GM12878 (cell line): Measurements from ENCODE around the gene MKRN2.

Experiments
- CEBPB ChIP-seq, 2 experiments: fragments of 150-350 bp in 1 of 2; IDR thresholded peaks; 2 replicates each; pipeline ENCODE4 v1.6.1; 2012 to 2014; ENCODE audit warnings: low read depth in 2 of 2, low read length in 2 of 2, borderline replicate concordance in 1 of 2, inconsistent platforms in 1 of 2
- FOXK2 ChIP-seq: fragments of 450-650 bp; IDR thresholded peaks from 2 replicates; pipeline ENCODE4 v1.6.1; 2017; ENCODE audit warnings: mild to moderate bottlenecking, moderate library complexity
- MXI1 ChIP-seq: fragments of 150-350 bp; IDR thresholded peaks from 2 replicates; pipeline ENCODE4 v1.6.1; 2011; ENCODE audit warnings: low read depth, mild to moderate bottlenecking, inconsistent platforms, low read length, improper control_type of control experiment
- NFIC ChIP-seq: IDR thresholded peaks from 2 replicates; pipeline ENCODE4 v1.6.1; 2012; ENCODE audit warnings: low read depth, mild to moderate bottlenecking, inconsistent platforms, low read length, moderate library complexity
- SIN3A ChIP-seq: IDR thresholded peaks from 2 replicates; pipeline ENCODE4 v1.6.1; 2012; ENCODE audit warnings: low read depth, low read length, improper control_type of control experiment
- TF ChIP-seq, protein P1 (sequence below), 3 experiments: IDR thresholded peaks in 2 of 3; conservative IDR thresholded peaks in 1 of 3; 2 replicates each; pipeline ENCODE4 v1.5.1; 2011; ENCODE audit warnings: low read depth in 3 of 3, low read length in 3 of 3, mild to moderate bottlenecking in 3 of 3, control low read depth in 2 of 3, moderate library complexity in 2 of 3, inconsistent platforms in 1 of 3, mixed read lengths in 1 of 3; ENCODE audit not compliant: control insufficient read depth in 2 of 3, insufficient read depth in 1 of 3; ENCODE audit errors: extremely low read depth in 1 of 3
- TF ChIP-seq, protein P2 (sequence below): IDR thresholded peaks from 2 replicates; pipeline ENCODE4 v1.6.1; 2011; ENCODE audit warnings: mild to moderate bottlenecking, low read depth, low read length, moderate library complexity; ENCODE audit not compliant: insufficient replicate concordance

- TF ChIP-seq, protein P1, sequence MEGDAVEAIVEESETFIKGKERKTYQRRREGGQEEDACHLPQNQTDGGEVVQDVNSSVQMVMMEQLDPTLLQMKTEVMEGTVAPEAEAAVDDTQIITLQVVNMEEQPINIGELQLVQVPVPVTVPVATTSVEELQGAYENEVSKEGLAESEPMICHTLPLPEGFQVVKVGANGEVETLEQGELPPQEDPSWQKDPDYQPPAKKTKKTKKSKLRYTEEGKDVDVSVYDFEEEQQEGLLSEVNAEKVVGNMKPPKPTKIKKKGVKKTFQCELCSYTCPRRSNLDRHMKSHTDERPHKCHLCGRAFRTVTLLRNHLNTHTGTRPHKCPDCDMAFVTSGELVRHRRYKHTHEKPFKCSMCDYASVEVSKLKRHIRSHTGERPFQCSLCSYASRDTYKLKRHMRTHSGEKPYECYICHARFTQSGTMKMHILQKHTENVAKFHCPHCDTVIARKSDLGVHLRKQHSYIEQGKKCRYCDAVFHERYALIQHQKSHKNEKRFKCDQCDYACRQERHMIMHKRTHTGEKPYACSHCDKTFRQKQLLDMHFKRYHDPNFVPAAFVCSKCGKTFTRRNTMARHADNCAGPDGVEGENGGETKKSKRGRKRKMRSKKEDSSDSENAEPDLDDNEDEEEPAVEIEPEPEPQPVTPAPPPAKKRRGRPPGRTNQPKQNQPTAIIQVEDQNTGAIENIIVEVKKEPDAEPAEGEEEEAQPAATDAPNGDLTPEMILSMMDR (IDR thresholded peaks at IDR 0.05 in 2 of 3, conservative IDR thresholded peaks at IDR 0.05 in 1 of 3; ENCODE audit: control insufficient read depth in 2 of 3, extremely low read depth in 1 of 3, insufficient read depth in 1 of 3, low read depth in 3 of 3, low read length in 3 of 3): no peak
- TF ChIP-seq FOXK2 (no peak), NFIC (no peak), SIN3A (no peak), CEBPB (IDR thresholded peaks at IDR 0.05; ENCODE audit: borderline replicate concordance in 1 of 2, low read depth in 2 of 2, low read length in 2 of 2) (no peak), MXI1 (no peak)
- TF ChIP-seq, protein P2, sequence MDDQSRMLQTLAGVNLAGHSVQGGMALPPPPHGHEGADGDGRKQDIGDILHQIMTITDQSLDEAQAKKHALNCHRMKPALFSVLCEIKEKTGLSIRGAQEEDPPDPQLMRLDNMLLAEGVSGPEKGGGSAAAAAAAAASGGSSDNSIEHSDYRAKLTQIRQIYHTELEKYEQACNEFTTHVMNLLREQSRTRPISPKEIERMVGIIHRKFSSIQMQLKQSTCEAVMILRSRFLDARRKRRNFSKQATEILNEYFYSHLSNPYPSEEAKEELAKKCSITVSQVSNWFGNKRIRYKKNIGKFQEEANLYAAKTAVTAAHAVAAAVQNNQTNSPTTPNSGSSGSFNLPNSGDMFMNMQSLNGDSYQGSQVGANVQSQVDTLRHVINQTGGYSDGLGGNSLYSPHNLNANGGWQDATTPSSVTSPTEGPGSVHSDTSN: no peak
Measured at GRCh38 chr3:12574661-12575060, 17.8 kb downstream of the MKRN2 start.
